ENCODE measurements around the gene ZSCAN5A. TPM values are rescaled to one million over a fixed set of nuclear protein-coding genes. Genes with fewer than 3 reads are reported as not detected.

Gene ZSCAN5A
- total RNA-seq, 1 donor from 2014 or later: 6.6 TPM

DNA sequence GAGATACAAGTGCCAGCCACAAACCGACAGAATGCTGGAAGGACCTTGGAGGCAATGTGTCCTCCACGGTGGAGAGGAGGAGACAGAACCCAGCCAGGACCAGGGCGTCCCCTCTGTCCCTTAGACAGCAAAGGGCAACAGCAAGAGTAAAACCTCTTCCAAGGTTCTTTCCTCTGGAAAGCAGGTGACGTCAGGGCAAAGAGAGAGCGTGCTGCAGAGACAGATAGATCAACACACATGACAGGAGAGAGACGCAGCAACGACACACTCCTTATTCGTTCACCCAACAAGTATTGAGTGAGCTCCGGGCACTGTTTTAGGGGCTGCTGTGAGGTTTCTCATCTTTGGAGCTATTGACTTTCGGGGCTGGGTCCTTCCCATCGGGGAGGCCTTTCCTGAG lies 140.1 kb downstream of the ZSCAN5A start:
- Histone ChIP-seq H3K4me3 (ENCODE audit: insufficient read depth, low read depth, low read length) (no peak overlapping the region), H3K36me3 (ENCODE audit: insufficient read depth, low read length) (no peaks in the 10 kb centered on the region), H3K4me2 (ENCODE audit: low read length) (no peak overlapping the region), H3K4me1 (ENCODE audit: insufficient read depth, low read length) (no peaks in the 10 kb centered on the region), H3K9me3 (ENCODE audit: insufficient read depth, low read depth, low read length) (no peaks in the 10 kb centered on the region), H3K9ac (ENCODE audit: low read length) (no peak overlapping the region), H2AFZ (ENCODE audit: low read depth, low read length) (no peak overlapping the region), H4K20me1 (ENCODE audit: insufficient read depth, low read length) (no peaks in the 10 kb centered on the region), H3K79me2 (ENCODE audit: insufficient read depth, low read length) (no peaks in the 10 kb centered on the region), H3K27me3 (ENCODE audit: insufficient read depth, low read length) (no peaks in the 10 kb centered on the region), H3K27ac (ENCODE audit: low read depth, low read length) (no peak overlapping the region)
- H3K36me3 Mint-ChIP-seq (ENCODE audit: low read depth, unreplicated experiment): no peaks in the 10 kb centered on the region
- peaks cover 5% of the 10 kb centered on the region for H3K4me1 Mint-ChIP-seq (ENCODE audit: low read depth, unreplicated experiment)
- no peak overlapping the region for H3K4me3 Mint-ChIP-seq (ENCODE audit: unreplicated experiment)
- H3K9me3 Mint-ChIP-seq (ENCODE audit: unreplicated experiment): no peaks in the 10 kb centered on the region
- DNase-seq (ENCODE audit: low read depth) (no peak), FAIRE-seq (no peak)
- no peak for TF ChIP-seq EZH2 (IDR thresholded peaks at IDR 0.05; ENCODE audit: insufficient read depth, low read length)
- TF ChIP-seq, protein P1, sequence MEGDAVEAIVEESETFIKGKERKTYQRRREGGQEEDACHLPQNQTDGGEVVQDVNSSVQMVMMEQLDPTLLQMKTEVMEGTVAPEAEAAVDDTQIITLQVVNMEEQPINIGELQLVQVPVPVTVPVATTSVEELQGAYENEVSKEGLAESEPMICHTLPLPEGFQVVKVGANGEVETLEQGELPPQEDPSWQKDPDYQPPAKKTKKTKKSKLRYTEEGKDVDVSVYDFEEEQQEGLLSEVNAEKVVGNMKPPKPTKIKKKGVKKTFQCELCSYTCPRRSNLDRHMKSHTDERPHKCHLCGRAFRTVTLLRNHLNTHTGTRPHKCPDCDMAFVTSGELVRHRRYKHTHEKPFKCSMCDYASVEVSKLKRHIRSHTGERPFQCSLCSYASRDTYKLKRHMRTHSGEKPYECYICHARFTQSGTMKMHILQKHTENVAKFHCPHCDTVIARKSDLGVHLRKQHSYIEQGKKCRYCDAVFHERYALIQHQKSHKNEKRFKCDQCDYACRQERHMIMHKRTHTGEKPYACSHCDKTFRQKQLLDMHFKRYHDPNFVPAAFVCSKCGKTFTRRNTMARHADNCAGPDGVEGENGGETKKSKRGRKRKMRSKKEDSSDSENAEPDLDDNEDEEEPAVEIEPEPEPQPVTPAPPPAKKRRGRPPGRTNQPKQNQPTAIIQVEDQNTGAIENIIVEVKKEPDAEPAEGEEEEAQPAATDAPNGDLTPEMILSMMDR (IDR thresholded peaks at IDR 0.05; ENCODE audit: insufficient read depth, low read depth, low read length): no peak
- no peak overlapping the region for H3K27ac Mint-ChIP-seq (ENCODE audit: unreplicated experiment)
- peaks cover 14% of the 10 kb centered on the region for H3K27me3 Mint-ChIP-seq (ENCODE audit: low read depth, unreplicated experiment)

DNA sequence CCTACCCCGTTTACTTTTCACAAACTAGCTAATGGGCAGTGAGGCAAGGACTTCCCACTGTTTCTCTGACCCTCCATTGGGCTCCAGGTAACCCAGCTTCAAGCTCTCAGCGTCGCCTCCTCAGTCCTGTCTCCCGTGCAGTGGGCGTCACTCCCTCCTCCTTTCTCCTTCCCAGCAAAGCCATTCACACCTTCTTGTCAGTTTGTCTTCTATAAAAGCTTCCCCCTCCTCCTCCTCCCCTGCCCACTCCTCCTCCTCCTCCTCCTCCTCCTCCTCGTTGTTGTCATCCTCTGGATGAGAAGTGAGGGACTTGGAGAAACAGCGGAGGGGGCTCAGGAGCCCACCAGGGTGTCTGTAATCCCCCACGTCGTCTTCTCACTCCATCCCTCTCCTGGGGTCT lies 140.6 kb downstream of the ZSCAN5A start:
- H3K27me3 Mint-ChIP-seq (ENCODE audit: low read depth, unreplicated experiment): peaks cover 14% of the 10 kb centered on the region
- Histone ChIP-seq H3K27me3 (ENCODE audit: insufficient read depth, low read length) (no peaks in the 10 kb centered on the region), H3K79me2 (ENCODE audit: insufficient read depth, low read length) (no peaks in the 10 kb centered on the region), H3K9ac (ENCODE audit: low read length) (no peak overlapping the region), H3K4me3 (ENCODE audit: insufficient read depth, low read depth, low read length) (no peak overlapping the region), H3K27ac (ENCODE audit: low read depth, low read length) (no peak overlapping the region), H3K4me2 (ENCODE audit: low read length) (no peak overlapping the region), H3K36me3 (ENCODE audit: insufficient read depth, low read length) (no peaks in the 10 kb centered on the region), H3K9me3 (ENCODE audit: insufficient read depth, low read depth, low read length) (no peaks in the 10 kb centered on the region), H2AFZ (ENCODE audit: low read depth, low read length) (no peak overlapping the region), H3K4me1 (ENCODE audit: insufficient read depth, low read length) (no peaks in the 10 kb centered on the region), H4K20me1 (ENCODE audit: insufficient read depth, low read length) (no peaks in the 10 kb centered on the region)
- DNase-seq (ENCODE audit: low read depth) (no peak), FAIRE-seq (no peak)
- H3K27ac Mint-ChIP-seq (ENCODE audit: unreplicated experiment): no peak overlapping the region
- H3K4me1 Mint-ChIP-seq (ENCODE audit: low read depth, unreplicated experiment): peaks cover 5% of the 10 kb centered on the region
- no peak for TF ChIP-seq EZH2 (IDR thresholded peaks at IDR 0.05; ENCODE audit: insufficient read depth, low read length)
- TF ChIP-seq, protein P1 (IDR thresholded peaks at IDR 0.05; ENCODE audit: insufficient read depth, low read depth, low read length): no peak
- H3K36me3 Mint-ChIP-seq (ENCODE audit: low read depth, unreplicated experiment): no peaks in the 10 kb centered on the region
- no peak overlapping the region for H3K4me3 Mint-ChIP-seq (ENCODE audit: unreplicated experiment)
- no peaks in the 10 kb centered on the region for H3K9me3 Mint-ChIP-seq (ENCODE audit: unreplicated experiment)

Other genes starting within 250 kb of the ZSCAN5A start
- 35.0 and 36.3 TPM in 2 replicates for gene ZNF787, start 193.5 kb downstream of the ZSCAN5A start, total RNA-seq
- 34.7 and 34.8 TPM in 2 replicates for gene ZNF444, start 173.6 kb downstream of the ZSCAN5A start, total RNA-seq
- gene GALP, start 138.8 kb downstream of the ZSCAN5A start, total RNA-seq: not detected in 2 replicates
- not detected in 2 replicates for gene ZSCAN5B, start 117.1 kb downstream of the ZSCAN5A start, total RNA-seq
- not detected in 2 replicates for gene ZSCAN5C, start 112.6 kb downstream of the ZSCAN5A start, total RNA-seq
- gene EDDM13, start 42.1 kb downstream of the ZSCAN5A start, total RNA-seq: not detected in 2 replicates
- gene ZNF582, start 78.7 kb upstream of the ZSCAN5A start, total RNA-seq: 3.6 and 4.9 TPM in 2 replicates
- 6.4 and 8.1 TPM in 2 replicates for gene ZNF583, start 89.5 kb upstream of the ZSCAN5A start, total RNA-seq
- 0.50 and 0.64 TPM in 2 replicates for gene ZNF667, start 162.5 kb upstream of the ZSCAN5A start, total RNA-seq
- 0.26 and 0.77 TPM in 2 replicates for gene ZNF471, start 193.0 kb upstream of the ZSCAN5A start, total RNA-seq
- gene ZFP28, start 224.1 kb upstream of the ZSCAN5A start, total RNA-seq: 2.3 and 3.2 TPM in 2 replicates

Measured in astrocyte (in vitro differentiated cells and primary cell).